ENCODE measurements around the gene ABTB1. TPM values are rescaled to one million over a fixed set of nuclear protein-coding genes. Genes with fewer than 3 reads are reported as not detected.

Gene ABTB1
- polyA plus RNA-seq, 1 donor from 2014 or later, result 2.0 TPM

- no peak for TF ChIP-seq POLR2AphosphoS5 (IDR thresholded peaks at IDR 0.05)
- no peak for TF ChIP-seq TAF1 (IDR thresholded peaks at IDR 0.05; ENCODE audit: low read depth)
- no peak for TF ChIP-seq EZH2 (IDR thresholded peaks at IDR 0.05; ENCODE audit: borderline replicate concordance, insufficient read depth, low read length, poor library complexity, severe bottlenecking)
- H3K36me3 ChIP-seq (ENCODE audit: insufficient read depth, low read length), result peaks cover 4% of the 10 kb centered on the region
Observed at GRCh38 chr3:127645371-127646015, 27.3 kb upstream of the ABTB1 start.

GRCh38 chr3:127646501-127647046, 26.2 kb upstream of the ABTB1 start:
- Histone ChIP-seq H3K79me2 (replicated peaks; ENCODE audit: insufficient read depth, low read length) (no peaks in the 10 kb centered on the region), H3K4me3 (ENCODE audit: low read length) (no peak overlapping the region), H3K36me3 (ENCODE audit: insufficient read depth, low read length) (peaks cover 4% of the 10 kb centered on the region), H3K27me3 (ENCODE audit: insufficient read depth, low read depth, low read length) (no peaks in the 10 kb centered on the region), H2AFZ (ENCODE audit: low read depth, low read length) (no peak overlapping the region), H3K4me2 (ENCODE audit: low read length) (no peak overlapping the region), H4K20me1 (ENCODE audit: insufficient read depth) (peaks cover 4% of the 10 kb centered on the region), H3K9me2 (ENCODE audit: insufficient read depth, low read length) (no peaks in the 10 kb centered on the region), H3K27ac (ENCODE audit: low read length) (no peak overlapping the region), H3F3A (ENCODE audit: insufficient read depth, low read length, poor library complexity, severe bottlenecking) (no peaks in the 10 kb centered on the region), H3K9me3 (ENCODE audit: low read length) (no peaks in the 10 kb centered on the region), H3K9ac (ENCODE audit: low read length) (no peak overlapping the region)
- TF ChIP-seq POLR2AphosphoS5 (IDR thresholded peaks at IDR 0.05), result no peak
- TF ChIP-seq EP300 (conservative IDR thresholded peaks at IDR 0.05; ENCODE audit: poor library complexity, severe bottlenecking), result no peak
- no peak for TF ChIP-seq MXI1 (conservative IDR thresholded peaks at IDR 0.05; ENCODE audit: poor library complexity, severe bottlenecking)
- no peak for TF ChIP-seq EZH2 (IDR thresholded peaks at IDR 0.05; ENCODE audit: borderline replicate concordance, insufficient read depth, low read length, poor library complexity, severe bottlenecking)
- TF ChIP-seq RAD21 (conservative IDR thresholded peaks at IDR 0.05), result no peak

More at GRCh38 chr3:127645371-127646015, 27.3 kb upstream of the ABTB1 start:
- H3K9ac ChIP-seq (ENCODE audit: low read length), result no peak overlapping the region
- H3K79me2 ChIP-seq (replicated peaks; ENCODE audit: insufficient read depth, low read length), result no peaks in the 10 kb centered on the region
- no peak overlapping the region for H3K4me3 ChIP-seq (ENCODE audit: low read length)
- H2AFZ ChIP-seq (ENCODE audit: low read depth, low read length), result no peak overlapping the region
- H3K27me3 ChIP-seq (ENCODE audit: insufficient read depth, low read depth, low read length), result no peaks in the 10 kb centered on the region
- no peaks in the 10 kb centered on the region for H3K9me3 ChIP-seq (ENCODE audit: low read length)
- H3K27ac ChIP-seq (ENCODE audit: low read length), result no peak overlapping the region
- peaks cover 4% of the 10 kb centered on the region for H4K20me1 ChIP-seq (ENCODE audit: insufficient read depth)
- no peaks in the 10 kb centered on the region for H3K9me2 ChIP-seq (ENCODE audit: insufficient read depth, low read length)
- no peaks in the 10 kb centered on the region for H3F3A ChIP-seq (ENCODE audit: insufficient read depth, low read length, poor library complexity, severe bottlenecking)
- no peak overlapping the region for H3K4me2 ChIP-seq (ENCODE audit: low read length)

GRCh38 chr3:127647166-127647844, 25.4 kb upstream of the ABTB1 start:
- peaks cover 4% of the 10 kb centered on the region for H4K20me1 ChIP-seq (ENCODE audit: insufficient read depth)
- no peaks in the 10 kb centered on the region for H3K79me2 ChIP-seq (replicated peaks; ENCODE audit: insufficient read depth, low read length)
- H3K27ac ChIP-seq (ENCODE audit: low read length), result no peak overlapping the region
- H3K4me3 ChIP-seq (ENCODE audit: low read length), result no peak overlapping the region
- no peak overlapping the region for H3K9ac ChIP-seq (ENCODE audit: low read length)
- TF ChIP-seq EZH2 (IDR thresholded peaks at IDR 0.05; ENCODE audit: borderline replicate concordance, insufficient read depth, low read length, poor library complexity, severe bottlenecking) (no peak), CTCF (IDR thresholded peaks at IDR 0.05; ENCODE audit: poor library complexity, severe bottlenecking) (no peak), SMC3 (conservative IDR thresholded peaks at IDR 0.05; ENCODE audit: poor library complexity) (no peak), REST (IDR thresholded peaks at IDR 0.05; ENCODE audit: borderline replicate concordance) (no peak), MXI1 (conservative IDR thresholded peaks at IDR 0.05; ENCODE audit: poor library complexity, severe bottlenecking) (no peak), TAF1 (IDR thresholded peaks at IDR 0.05; ENCODE audit: low read depth) (no peak), POLR2AphosphoS5 (IDR thresholded peaks at IDR 0.05) (no peak), RAD21 (conservative IDR thresholded peaks at IDR 0.05) (no peak), EP300 (conservative IDR thresholded peaks at IDR 0.05; ENCODE audit: poor library complexity, severe bottlenecking) (no peak)
- H3K9me3 ChIP-seq (ENCODE audit: low read length), result no peaks in the 10 kb centered on the region
- no peaks in the 10 kb centered on the region for H3F3A ChIP-seq (ENCODE audit: insufficient read depth, low read length, poor library complexity, severe bottlenecking)
- no peak overlapping the region for H2AFZ ChIP-seq (ENCODE audit: low read depth, low read length)
- no peaks in the 10 kb centered on the region for H3K9me2 ChIP-seq (ENCODE audit: insufficient read depth, low read length)
- H3K4me2 ChIP-seq (ENCODE audit: low read length), result no peak overlapping the region
- H3K36me3 ChIP-seq (ENCODE audit: insufficient read depth, low read length), result peaks cover 4% of the 10 kb centered on the region
- no peaks in the 10 kb centered on the region for H3K27me3 ChIP-seq (ENCODE audit: insufficient read depth, low read depth, low read length)
